ENCODE results near the gene VPS37B.

Gene VPS37B

GRCh38 chr12:122860040-122860853 lies 35.7 kb downstream of the VPS37B start:
- CTCF ChIA-PET = interaction anchor here (0.6 to 10.3 kb wide), 45 partner anchors 12 to 757 kb away, joined by 3 to 158 read pairs (median 5); partner anchors contain the start of genes ABCB9, MPHOSPH9 and MTRFR
- POLR2A ChIA-PET = interaction anchor here (0.6 kb wide), 1 partner anchor 12 kb away, joined by 3 read pairs; no protein-coding TSS in a partner anchor
- DNase-seq (ENCODE audit: extremely low spot score) = peak; percentile 88
- TF ChIP-seq CTCF (IDR thresholded peaks at IDR 0.05; ENCODE audit: control extremely low read depth, extremely low read depth, low read depth, missing control alignments) = peak; percentile 97

GRCh38 chr12:122859303-122860039 lies 36.5 kb downstream of the VPS37B start:
- no peak for DNase-seq (ENCODE audit: extremely low spot score)
- ChIA-PET CTCF (interaction anchor here (0.6 to 10.3 kb wide), 22 partner anchors 11 to 379 kb away, joined by 3 to 158 read pairs (median 4); partner anchors contain the start of genes ABCB9, MPHOSPH9 and MTRFR), POLR2A (interaction anchor here (0.6 kb wide), 1 partner anchor 13 kb away, joined by 3 read pairs; no protein-coding TSS in a partner anchor)
- TF ChIP-seq CTCF (IDR thresholded peaks at IDR 0.05; ENCODE audit: control extremely low read depth, extremely low read depth, low read depth, missing control alignments) = no peak

GRCh38 chr12:122858591-122859302 lies 37.2 kb downstream of the VPS37B start:
- CTCF ChIA-PET = interaction anchor here (0.6 to 10.3 kb wide), 17 partner anchors 10 to 379 kb away, joined by 3 to 158 read pairs (median 4); partner anchors contain the start of genes ABCB9, MPHOSPH9 and MTRFR
- POLR2A ChIA-PET = interaction anchor here (1.1 kb wide), 1 partner anchor 262 kb away, joined by 3 read pairs; no protein-coding TSS in a partner anchor
- no peak for TF ChIP-seq CTCF (IDR thresholded peaks at IDR 0.05; ENCODE audit: control extremely low read depth, extremely low read depth, low read depth, missing control alignments)
- no peak for DNase-seq (ENCODE audit: extremely low spot score)

- CTCF ChIA-PET = interaction anchor here (0.9 to 10.3 kb wide), 5 partner anchors 10 to 108 kb away, joined by 3 to 158 read pairs (median 4); partner anchors contain the start of gene ABCB9
- POLR2A ChIA-PET = interaction anchor here (1.1 kb wide), 1 partner anchor 262 kb away, joined by 3 read pairs; no protein-coding TSS in a partner anchor
- no peak for TF ChIP-seq CTCF (IDR thresholded peaks at IDR 0.05; ENCODE audit: control extremely low read depth, extremely low read depth, low read depth, missing control alignments)
- DNase-seq (ENCODE audit: extremely low spot score) = no peak
Measured at GRCh38 chr12:122858171-122858570, 37.8 kb downstream of the VPS37B start.

GRCh38 chr12:122856999-122857671 lies 38.8 kb downstream of the VPS37B start:
- POLR2A ChIA-PET = interaction anchor here (0.6 to 1.1 kb wide), 2 partner anchors 216 to 263 kb away, joined by 3 to 8 read pairs; no protein-coding TSS in a partner anchor
- CTCF ChIA-PET = interaction anchor here (0.9 to 10.3 kb wide), 4 partner anchors 31 to 100 kb away, joined by 3 to 158 read pairs (median 4); no protein-coding TSS in a partner anchor
- no peak for DNase-seq (ENCODE audit: extremely low spot score)
- no peak for TF ChIP-seq CTCF (IDR thresholded peaks at IDR 0.05; ENCODE audit: control extremely low read depth, extremely low read depth, low read depth, missing control alignments)

All from GM10248 (cell line).